Left ventricle myocardium superior (tissue), 1 donor: ENCODE results near the gene PPP2R3A. TPM values are rescaled to one million over a fixed set of nuclear protein-coding genes. Genes with fewer than 3 reads are reported as not detected.
"Not testable (repeated sequence)": the region's sequence is repeated elsewhere in the genome, so short reads cannot be mapped to it uniquely, and the experiment has no call there.

Source experiments
- ATAC-seq: fragments of 200-7000 bp; cut with Tn5 transposase; one replicate; pipeline ENCODE4 v1.9.1; 2020; ENCODE audit warnings: mild to moderate bottlenecking, moderate library complexity
- DNase-seq: peaks from one replicate; pipeline ENCODE4 v3.0.0-alpha.2; 2020
- intact Hi-C: fragments of 100-400 bp; cut with micrococcal nuclease; formaldehyde crosslinking; loops from one replicate; pipeline ENCODE4 v1.11.0; 2022
- total RNA-seq: library from RNA; stranded (reverse); fragmentation: NEBNext Ultra II Directional; extraction: Animal tissue kit (Norgen Biotek cat#: 25700); gene quantifications from one replicate; pipeline ENCODE4 v1.2.1, GENCODE V29; 2021
- donor health status: DM: no; HTN: yes; CAD: no; lungs with severe emphysema.

Gene PPP2R3A
- total RNA-seq, 1 donor from 2014 or later: 105 TPM

GRCh38 chr3:136173939-136174490 lies 208.5 kb downstream of the PPP2R3A start:
- ATAC-seq (no peak), DNase-seq (no peak)
- intact Hi-C loops: no loop called here

- intact Hi-C loops: no loop called here
- no peak for ATAC-seq
These were observed 212.3 kb downstream of the PPP2R3A start for GRCh38 chr3:136177876-136178275.

DNA sequence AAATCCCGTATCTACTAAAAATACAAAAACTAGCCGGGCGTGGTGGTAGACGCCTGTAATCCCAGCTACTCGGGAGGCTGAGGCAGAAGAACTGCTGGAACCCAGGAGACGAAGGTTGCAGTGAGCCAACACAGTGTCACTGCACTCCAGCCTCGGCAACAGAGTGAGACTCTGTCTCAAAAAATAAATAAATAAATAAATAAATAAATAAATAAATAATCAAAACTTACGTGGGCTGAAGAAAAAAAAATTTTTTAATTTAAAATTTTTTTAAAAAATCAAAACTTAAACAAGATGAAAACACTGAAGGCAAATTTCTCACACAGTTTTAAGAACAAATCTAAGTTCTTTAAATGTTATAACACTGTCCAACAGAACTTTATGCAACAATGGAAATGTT lies 216.2 kb downstream of the PPP2R3A start:
- DNase-seq (no peak), ATAC-seq (no peak)
- intact Hi-C loops: no loop called here

More at GRCh38 chr3:136177876-136178275, 212.3 kb downstream of the PPP2R3A start:
- no peak for DNase-seq

GRCh38 chr3:136184703-136185102 lies 219.2 kb downstream of the PPP2R3A start:
- ATAC-seq (peak; percentile 39), DNase-seq (no peak)
- intact Hi-C loops: no loop called here

- no peak for DNase-seq
- peak; percentile 23 for ATAC-seq
- intact Hi-C loops: no loop called here
These were observed 220.8 kb downstream of the PPP2R3A start for GRCh38 chr3:136186344-136186743.

GRCh38 chr3:136186846-136187245 lies 221.3 kb downstream of the PPP2R3A start:
- ATAC-seq (no peak), DNase-seq (no peak)
- intact Hi-C loops: no loop called here

DNA sequence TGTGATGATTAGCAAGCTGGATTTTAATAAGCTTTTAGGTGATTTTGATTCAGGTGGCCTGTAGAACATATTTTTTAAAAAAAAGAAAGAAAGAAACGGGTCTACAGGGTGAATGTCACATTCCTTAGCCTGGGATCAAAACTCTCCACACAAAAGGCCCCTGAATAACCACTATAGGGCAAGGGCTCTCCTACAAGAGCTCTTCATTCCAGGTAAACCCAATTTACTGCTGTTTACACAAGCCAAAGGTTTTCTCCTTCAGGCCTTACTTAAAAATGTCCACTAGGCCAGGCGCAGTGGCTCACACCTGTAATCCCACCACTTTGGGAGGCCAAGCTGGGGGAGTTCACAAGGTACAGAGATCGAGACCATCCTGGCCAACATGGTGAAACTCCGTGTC lies 222.3 kb downstream of the PPP2R3A start:
- ATAC-seq: no peak
- intact Hi-C loops: no loop called here
- DNase-seq: no peak

DNA sequence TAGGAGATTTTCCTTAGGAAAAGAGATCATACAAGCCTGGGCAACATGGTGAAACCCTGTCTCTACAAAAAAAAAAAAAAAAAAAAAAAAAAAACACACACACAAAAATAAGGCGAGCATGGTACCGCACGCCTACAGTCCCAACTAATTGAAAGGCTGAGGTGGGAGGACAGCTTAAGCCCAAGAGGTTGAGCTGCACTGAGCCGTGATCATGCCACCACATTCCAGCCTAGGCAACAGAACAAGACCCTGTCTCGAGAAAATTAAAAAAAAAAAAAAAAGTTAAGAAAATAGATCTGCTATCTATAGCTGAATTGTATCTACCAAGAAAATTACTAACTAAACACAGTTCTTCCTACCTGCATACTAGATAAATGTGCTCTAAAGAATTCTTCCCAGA lies 223.5 kb downstream of the PPP2R3A start:
- DNase-seq (no peak), ATAC-seq (no peak)
- intact Hi-C loops: no loop called here

GRCh38 chr3:136189859-136190617 lies 224.5 kb downstream of the PPP2R3A start:
- intact Hi-C loops: no loop called here
- DNase-seq (no peak), ATAC-seq (no peak)

- DNase-seq, ATAC-seq, intact Hi-C loops: not testable (repeated sequence)
These were observed 226.7 kb downstream of the PPP2R3A start for GRCh38 chr3:136192195-136192594.

GRCh38 chr3:136192831-136193230 lies 227.3 kb downstream of the PPP2R3A start:
- intact Hi-C loops: no loop called here
- DNase-seq: no peak
- no peak for ATAC-seq

DNA sequence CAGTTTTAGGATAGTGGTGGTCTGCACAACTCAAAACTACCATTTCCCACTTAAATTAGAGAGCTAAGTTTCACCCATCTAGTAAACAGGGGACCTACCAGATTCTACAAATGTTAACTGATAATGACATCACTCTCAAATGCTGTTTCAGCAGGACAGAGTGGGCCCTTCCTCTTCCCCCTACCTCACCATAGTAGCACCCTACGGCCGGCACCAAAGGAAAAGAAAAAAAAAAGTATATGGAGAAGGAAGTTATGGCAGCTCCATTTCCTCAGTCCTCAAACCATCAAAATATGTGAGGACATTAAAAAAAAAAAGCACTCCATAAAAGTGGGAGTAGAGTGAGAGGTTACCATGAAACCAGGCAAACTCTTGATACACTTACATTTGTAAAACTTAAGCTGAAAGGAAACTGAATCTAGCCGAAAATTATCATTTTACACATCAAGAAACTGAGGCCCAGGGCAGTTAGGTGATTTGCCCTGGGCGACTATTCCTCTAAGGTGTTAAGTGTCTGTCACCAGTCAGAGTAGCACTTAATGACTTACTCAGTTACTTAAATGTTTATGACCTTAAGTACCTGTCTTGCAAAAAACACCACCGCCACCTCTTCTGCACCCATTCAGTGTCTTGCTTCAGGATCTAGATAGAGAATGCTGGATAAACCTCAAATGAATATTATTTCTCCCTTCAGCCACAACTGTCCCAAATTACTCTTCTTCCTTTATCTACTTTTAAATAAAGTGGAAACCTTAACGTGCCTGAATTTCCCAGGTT lies 227.9 kb downstream of the PPP2R3A start:
- intact Hi-C loops: no loop called here
- ATAC-seq (no peak), DNase-seq (no peak)

- ATAC-seq (no peak), DNase-seq (peak; percentile 46)
- intact Hi-C loops: no loop called here
These were observed 229.1 kb downstream of the PPP2R3A start for GRCh38 chr3:136194409-136195257.

- DNase-seq: peak; percentile 88
- intact Hi-C loops: no loop called here
- ATAC-seq: peak; percentile 59
These were observed 229.9 kb downstream of the PPP2R3A start for GRCh38 chr3:136195258-136196063.

DNA sequence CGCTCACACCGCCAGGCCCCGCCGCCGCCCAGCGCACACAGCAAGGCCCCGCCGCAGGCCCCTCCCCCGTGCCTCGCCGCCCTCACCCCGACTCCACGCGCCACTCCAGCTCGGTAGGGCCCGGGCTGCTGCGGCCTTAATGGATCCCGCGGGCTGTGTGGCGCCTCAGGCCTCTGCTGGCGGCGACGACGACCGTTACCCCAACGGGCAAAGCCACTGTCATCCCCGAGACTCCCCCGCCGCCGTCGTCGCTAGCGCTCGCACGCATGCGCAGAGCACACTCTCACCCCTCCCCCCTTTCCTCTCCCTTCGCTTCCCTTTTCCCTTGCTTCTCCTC lies 230.5 kb downstream of the PPP2R3A start, which contains the start of gene MSL2:
MSL2 (minus strand) TSS at position 272 of the 337 bp plus-strand sequence. CDS start 1,222 bp downstream, outside the sequence.
- ATAC-seq (peak; percentile 54), DNase-seq (no peak)

GRCh38 chr3:136196401-136197158 lies 231.1 kb downstream of the PPP2R3A start:
- peak; percentile 99 for DNase-seq
- ATAC-seq: peak; percentile 89
- intact Hi-C loops: no loop called here

More for the DNA sequence above, 230.5 kb downstream of the PPP2R3A start, which contains the start of gene MSL2:
- intact Hi-C loops: no loop called here

- no peak for DNase-seq
- ATAC-seq: no peak
- intact Hi-C loops: no loop called here
These were observed 231.7 kb downstream of the PPP2R3A start for GRCh38 chr3:136197159-136197793.
